WERI-Rb-1 (cell line): ENCODE measurements around the gene OSTC.

Experiments used
- DNase-seq: peaks from one replicate; pipeline ENCODE4 v3.0.0-alpha.2; 2020
- H3K27ac ChIP-seq: fragments of 250-450 bp; sonication (Bioruptor Pico); 2 replicates; pipeline ENCODE4 v1.5.1; 2020; ENCODE audit warnings: mild to moderate bottlenecking, moderate library complexity
- H3K27me3 ChIP-seq: fragments of 250-450 bp; sonication (Bioruptor Pico); 2 replicates; pipeline ENCODE4 v1.5.1; 2021; ENCODE audit warnings: mild to moderate bottlenecking, low read depth, moderate library complexity; ENCODE audit not compliant: insufficient read depth, severe bottlenecking
- H3K36me3 ChIP-seq: fragments of 250-450 bp; sonication (Bioruptor Pico); 2 replicates; pipeline ENCODE4 v1.5.1; 2020; ENCODE audit warnings: mild to moderate bottlenecking, moderate library complexity
- H3K4me3 ChIP-seq: 2 replicates; pipeline ENCODE4 v1.5.1; 2011; ENCODE audit warnings: low read depth, mild to moderate bottlenecking, control low read depth, low read length
- H3K9me3 ChIP-seq: fragments of 250-450 bp; sonication (Bioruptor Pico); 2 replicates; pipeline ENCODE4 v1.5.1; 2021; ENCODE audit warnings: mild to moderate bottlenecking, moderate library complexity; ENCODE audit not compliant: severe bottlenecking
- CTCF ChIP-seq: IDR thresholded peaks from 2 replicates; pipeline ENCODE4 v1.5.1; 2011; ENCODE audit warnings: low read depth, mild to moderate bottlenecking, control low read depth, inconsistent platforms, low read length

OSTC gene

GRCh38 chr4:108622022-108622421, 28.4 kb upstream of the OSTC start:
- no peak for DNase-seq
- Histone ChIP-seq H3K36me3 (peaks cover 66% of the 10 kb centered on the region), H3K27me3 (no peaks in the 10 kb centered on the region), H3K27ac (no peak overlapping the region), H3K4me3 (no peak overlapping the region), H3K9me3 (peaks cover under 1% of the 10 kb centered on the region)
- TF ChIP-seq CTCF, result no peak

- Histone ChIP-seq H3K9me3 (no peaks in the 10 kb centered on the region), H3K36me3 (peaks cover 74% of the 10 kb centered on the region), H3K4me3 (no peak overlapping the region), H3K27me3 (no peaks in the 10 kb centered on the region), H3K27ac (no peak overlapping the region)
- DNase-seq, result no peak
- TF ChIP-seq CTCF, result no peak
These were observed 27.6 kb upstream of the OSTC start for GRCh38 chr4:108622828-108623227.

GRCh38 chr4:108624263-108625056, 25.9 kb upstream of the OSTC start:
- DNase-seq, result no peak
- Histone ChIP-seq H3K27me3 (no peaks in the 10 kb centered on the region), H3K4me3 (no peak overlapping the region), H3K36me3 (peaks cover 89% of the 10 kb centered on the region), H3K27ac (no peak overlapping the region), H3K9me3 (no peaks in the 10 kb centered on the region)
- no peak for TF ChIP-seq CTCF

GRCh38 chr4:108626056-108626455, 24.3 kb upstream of the OSTC start:
- H3K27me3 ChIP-seq, result no peaks in the 10 kb centered on the region
- no peak for TF ChIP-seq CTCF
- no peak overlapping the region for H3K27ac ChIP-seq
- no peaks in the 10 kb centered on the region for H3K9me3 ChIP-seq
- peaks cover 97% of the 10 kb centered on the region for H3K36me3 ChIP-seq
- no peak overlapping the region for H3K4me3 ChIP-seq
- DNase-seq, result no peak

GRCh38 chr4:108628411-108628810, 22.0 kb upstream of the OSTC start:
- no peak overlapping the region for H3K4me3 ChIP-seq
- no peak overlapping the region for H3K27ac ChIP-seq
- no peaks in the 10 kb centered on the region for H3K9me3 ChIP-seq
- DNase-seq, result no peak
- TF ChIP-seq CTCF, result no peak
- peaks cover 96% of the 10 kb centered on the region for H3K36me3 ChIP-seq
- H3K27me3 ChIP-seq, result no peaks in the 10 kb centered on the region
